ENCODE results near the gene KCNK4.

GRCh38 chr11:64291752-64292459, 804 bp downstream of the KCNK4 start:
- TF ChIP-seq CTCF (IDR thresholded peaks at IDR 0.05) (no peak), POLR2A (IDR thresholded peaks at IDR 0.05) (no peak)
